ENCODE data around the gene RXRA. TPM values are rescaled to one million over a fixed set of nuclear protein-coding genes. Genes with fewer than 3 reads are reported as not detected.

The RXRA gene
- total and polyA plus RNA-seq, 2 donors (not counting 3 experiments of a cell fraction or from before 2014, with no cell fraction given): 15.4 to 37.4 TPM

DNA sequence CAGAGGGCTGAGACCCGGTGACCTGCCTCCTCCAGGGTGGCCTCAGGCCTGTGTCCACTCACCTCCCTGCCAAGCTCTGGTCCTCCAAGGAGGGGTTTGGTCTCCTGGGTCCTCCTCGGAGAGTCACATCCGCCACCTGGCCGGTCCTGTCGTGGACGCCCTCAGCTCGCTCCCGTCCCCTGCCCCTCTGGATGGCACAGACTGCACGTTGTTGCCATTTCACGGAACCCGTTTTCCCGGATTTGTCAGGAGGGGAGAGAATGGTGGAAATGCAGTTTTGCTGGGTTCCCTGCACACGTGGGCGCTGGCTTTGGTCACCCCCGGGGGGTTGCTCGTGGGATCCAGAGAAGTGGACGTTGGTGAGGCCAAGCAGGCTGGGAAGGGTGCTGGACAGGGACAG lies 62.7 kb downstream of the RXRA start:
- H3K79me2 ChIP-seq (ENCODE audit: control insufficient read depth, insufficient read depth, low read length): peaks cover 14% of the 10 kb centered on the region
- TF ChIP-seq POLR2A (IDR thresholded peaks at IDR 0.05; ENCODE audit: low read depth, low read length): no peak
- TF ChIP-seq JUN (IDR thresholded peaks at IDR 0.05; ENCODE audit: borderline replicate concordance, insufficient read depth, insufficient read length, low read depth): no peak

DNA sequence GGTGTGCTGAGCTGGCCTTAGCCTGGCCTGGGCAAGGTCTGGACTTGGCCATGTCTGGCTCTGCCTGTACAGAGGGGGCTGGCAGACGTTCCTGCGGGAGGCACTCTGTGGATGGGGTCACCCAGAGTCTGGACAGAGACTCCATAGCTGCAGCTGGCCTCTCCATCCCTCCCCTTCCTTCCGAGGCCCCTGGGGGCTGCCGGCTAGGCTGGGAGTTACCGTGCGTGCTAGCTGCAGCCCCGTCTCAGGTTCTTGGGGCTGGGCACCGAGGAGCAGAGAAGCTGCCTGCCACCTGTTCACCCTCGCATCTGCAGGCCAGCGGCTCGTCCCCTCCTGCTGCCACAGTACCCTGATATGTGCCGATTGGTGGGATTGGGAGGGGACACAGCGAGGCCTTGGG lies 63.4 kb downstream of the RXRA start:
- H3K4me1 ChIP-seq (ENCODE audit: control insufficient read depth, extremely low read depth, insufficient read depth, low read length): peaks cover 25% of the 10 kb centered on the region
- H3K4me2 ChIP-seq (ENCODE audit: insufficient read depth, low read length): no peak overlapping the region
- no peak overlapping the region for H3K27ac ChIP-seq (ENCODE audit: insufficient read depth, low read depth, low read length)
- dilution Hi-C loops (cut with MboI; ENCODE audit: extremely low pct_ligation_motif_present, low sequenced_read_pairs): no loop called here
- no peaks in the 10 kb centered on the region for H3K27me3 ChIP-seq (ENCODE audit: control insufficient read depth in 2 of 2, insufficient read depth in 2 of 2, low read length in 2 of 2)
- FAIRE-seq (no peak), DNase-seq (ENCODE audit: low read depth, low spot score) (no peak)
- ChIA-PET CTCF (no interaction called here), POLR2A (no interaction called here)
- no TSS peak for BruUV-seq (replicated peaks)
- no peaks in the 10 kb centered on the region for H3K9me1 ChIP-seq (replicated peaks; ENCODE audit: control insufficient read depth, extremely low read depth, insufficient read depth, low read length)
- H3K9me3 ChIP-seq (replicated peaks; ENCODE audit: control insufficient read depth, insufficient read depth, low read length): no peaks in the 10 kb centered on the region
- no peaks in the 10 kb centered on the region for H4K20me1 ChIP-seq (replicated peaks; ENCODE audit: control insufficient read depth, extremely low read depth, insufficient read depth, low read length)
- no peak overlapping the region for H3K4me3 ChIP-seq (replicated peaks in 1 of 3; ENCODE audit: insufficient read depth in 1 of 3, low read depth in 1 of 3, low read length in 3 of 3)
- intact Hi-C loops (cut with micrococcal nuclease): loop anchor here (10.0 kb wide), 1 partner anchor 345 kb away; no protein-coding TSS in a partner anchor
- peaks cover 21% of the 10 kb centered on the region for H3K79me2 ChIP-seq (ENCODE audit: control insufficient read depth, insufficient read depth, low read length)
- TF ChIP-seq JUN (IDR thresholded peaks at IDR 0.05; ENCODE audit: borderline replicate concordance, insufficient read depth, insufficient read length, low read depth) (no peak), POLR2AphosphoS5 (IDR thresholded peaks at IDR 0.05; ENCODE audit: insufficient read depth, low read depth, low read length) (no peak), GATA2 (IDR thresholded peaks at IDR 0.05; ENCODE audit: insufficient read depth, insufficient read length, low read depth, low read length) (no peak), MYC (IDR thresholded peaks at IDR 0.05; ENCODE audit: low read depth, low read length) (no peak), EZH2 (IDR thresholded peaks at IDR 0.05; ENCODE audit: borderline replicate concordance, low read depth, low read length, severe bottlenecking) (no peak), POLR2A (IDR thresholded peaks at IDR 0.05; ENCODE audit: low read depth, low read length) (no peak), FOS (IDR thresholded peaks at IDR 0.05; ENCODE audit: borderline replicate concordance, insufficient read depth, low read length) (no peak)
- TF ChIP-seq, protein P1, sequence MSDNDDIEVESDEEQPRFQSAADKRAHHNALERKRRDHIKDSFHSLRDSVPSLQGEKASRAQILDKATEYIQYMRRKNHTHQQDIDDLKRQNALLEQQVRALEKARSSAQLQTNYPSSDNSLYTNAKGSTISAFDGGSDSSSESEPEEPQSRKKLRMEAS (IDR thresholded peaks at IDR 0.05; ENCODE audit: insufficient read depth, insufficient read length): no peak
- TF ChIP-seq, protein P2, sequence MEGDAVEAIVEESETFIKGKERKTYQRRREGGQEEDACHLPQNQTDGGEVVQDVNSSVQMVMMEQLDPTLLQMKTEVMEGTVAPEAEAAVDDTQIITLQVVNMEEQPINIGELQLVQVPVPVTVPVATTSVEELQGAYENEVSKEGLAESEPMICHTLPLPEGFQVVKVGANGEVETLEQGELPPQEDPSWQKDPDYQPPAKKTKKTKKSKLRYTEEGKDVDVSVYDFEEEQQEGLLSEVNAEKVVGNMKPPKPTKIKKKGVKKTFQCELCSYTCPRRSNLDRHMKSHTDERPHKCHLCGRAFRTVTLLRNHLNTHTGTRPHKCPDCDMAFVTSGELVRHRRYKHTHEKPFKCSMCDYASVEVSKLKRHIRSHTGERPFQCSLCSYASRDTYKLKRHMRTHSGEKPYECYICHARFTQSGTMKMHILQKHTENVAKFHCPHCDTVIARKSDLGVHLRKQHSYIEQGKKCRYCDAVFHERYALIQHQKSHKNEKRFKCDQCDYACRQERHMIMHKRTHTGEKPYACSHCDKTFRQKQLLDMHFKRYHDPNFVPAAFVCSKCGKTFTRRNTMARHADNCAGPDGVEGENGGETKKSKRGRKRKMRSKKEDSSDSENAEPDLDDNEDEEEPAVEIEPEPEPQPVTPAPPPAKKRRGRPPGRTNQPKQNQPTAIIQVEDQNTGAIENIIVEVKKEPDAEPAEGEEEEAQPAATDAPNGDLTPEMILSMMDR (IDR thresholded peaks at IDR 0.05; ENCODE audit: extremely low read depth in 1 of 2, insufficient read depth in 1 of 2, low read depth in 1 of 2, low read length in 2 of 2): no peak
- H3K36me3 ChIP-seq (ENCODE audit: control insufficient read depth in 2 of 2, extremely low read depth in 1 of 2, insufficient read depth in 2 of 2, low read length in 2 of 2): no peaks in the 10 kb centered on the region
- H3K9ac ChIP-seq (replicated peaks; ENCODE audit: extremely low read depth, insufficient read depth, low read length): no peak overlapping the region
- H2AFZ ChIP-seq (ENCODE audit: low read depth, low read length): no peak overlapping the region

More for the DNA sequence above, 62.7 kb downstream of the RXRA start:
- FAIRE-seq (no peak), DNase-seq (ENCODE audit: low read depth, low spot score) (no peak)
- no peaks in the 10 kb centered on the region for H3K27me3 ChIP-seq (ENCODE audit: control insufficient read depth in 2 of 2, insufficient read depth in 2 of 2, low read length in 2 of 2)
- H3K4me3 ChIP-seq (replicated peaks in 1 of 3; ENCODE audit: insufficient read depth in 1 of 3, low read depth in 1 of 3, low read length in 3 of 3): no peak overlapping the region
- dilution Hi-C loops (cut with MboI; ENCODE audit: extremely low pct_ligation_motif_present, low sequenced_read_pairs): no loop called here
- CTCF ChIA-PET: no interaction called here
- H3K9me3 ChIP-seq (replicated peaks; ENCODE audit: control insufficient read depth, insufficient read depth, low read length): no peaks in the 10 kb centered on the region
- no peak overlapping the region for H3K4me2 ChIP-seq (ENCODE audit: insufficient read depth, low read length)
- no TSS peak for BruUV-seq (replicated peaks)
- peaks cover 25% of the 10 kb centered on the region for H3K4me1 ChIP-seq (ENCODE audit: control insufficient read depth, extremely low read depth, insufficient read depth, low read length)
- no peaks in the 10 kb centered on the region for H3K9me1 ChIP-seq (replicated peaks; ENCODE audit: control insufficient read depth, extremely low read depth, insufficient read depth, low read length)
- no peak overlapping the region for H3K27ac ChIP-seq (ENCODE audit: insufficient read depth, low read depth, low read length)
- H2AFZ ChIP-seq (ENCODE audit: low read depth, low read length): no peak overlapping the region
- intact Hi-C loops (cut with micrococcal nuclease): loop anchor here (10.0 kb wide), 1 partner anchor 344 kb away; no protein-coding TSS in a partner anchor
- no peaks in the 10 kb centered on the region for H3K36me3 ChIP-seq (ENCODE audit: control insufficient read depth in 2 of 2, extremely low read depth in 1 of 2, insufficient read depth in 2 of 2, low read length in 2 of 2)
- H4K20me1 ChIP-seq (replicated peaks; ENCODE audit: control insufficient read depth, extremely low read depth, insufficient read depth, low read length): no peaks in the 10 kb centered on the region
- H3K9ac ChIP-seq (replicated peaks; ENCODE audit: extremely low read depth, insufficient read depth, low read length): no peak overlapping the region
- POLR2A ChIA-PET: no interaction called here

Data from endothelial cell of umbilical vein (primary cell).